Body of pancreas (tissue), 4 donors: ENCODE results near the gene DIRAS2. TPM values are rescaled to one million over a fixed set of nuclear protein-coding genes. Genes with fewer than 3 reads are reported as not detected.
A peak's percentile ranks its signal among the peaks of the same experiment; 100 is the strongest.

Experiments used
- ATAC-seq: fragments of 150-250 bp; one replicate; pipeline ENCODE4 v1.9.1; 2016
- DNase-seq, 4 donors: peaks; one replicate each; pipeline ENCODE4 v3.0.0-alpha.2; 2019
- H3K27ac ChIP-seq, 4 donors: fragments of 200-600 bp; sonication (generic); 1 replicate in 3 of 4; 2 replicates in 1 of 4; pipeline versions ENCODE4 v1.5.1 to v1.6.1; 2016 to 2019; ENCODE audit warnings: mild to moderate bottlenecking in 1 of 4, mixed read lengths in 1 of 4, moderate library complexity in 1 of 4
- H3K27me3 ChIP-seq, 2 donors: fragments of 200-600 bp; sonication (generic); one replicate each; pipeline ENCODE4 v1.6.0; 2016; ENCODE audit warnings: mild to moderate bottlenecking in 1 of 2
- H3K36me3 ChIP-seq, 2 donors: fragments of 200-600 bp; sonication (generic); replicated peaks in 1 of 2; 2 replicates each; pipeline ENCODE4 v1.5.1; 2016; ENCODE audit warnings: low read depth in 2 of 2; ENCODE audit not compliant: insufficient read depth in 1 of 2
- H3K4me1 ChIP-seq: fragments of 200-600 bp; sonication (generic); one replicate; pipeline ENCODE4 v1.6.0; 2016
- H3K4me3 ChIP-seq, 2 donors: fragments of 200-600 bp; sonication (generic); 1 replicate in 1 of 2; 2 replicates in 1 of 2; pipeline ENCODE4 v1.5.1; 2016 to 2019
- H3K9me3 ChIP-seq, 3 donors: fragments of 200-600 bp; sonication (generic); 1 replicate in 2 of 3; 2 replicates in 1 of 3; pipeline ENCODE4 v1.5.1; 2016
- CTCF ChIP-seq, 7 experiments: fragments of 450-650 bp in 4 of 7; fragments of 200-600 bp in 3 of 7; sonication (generic) in 3 of 7; IDR thresholded peaks; one replicate each; pipeline ENCODE4 v1.5.1; 2016 to 2019; ENCODE audit warnings: antibody characterized with exemption in 7 of 7
- POLR2A ChIP-seq, 3 donors: fragments of 450-650 bp; IDR thresholded peaks; one replicate each; pipeline ENCODE4 v1.6.1; 2016; ENCODE audit warnings: antibody characterized with exemption in 3 of 3, mild to moderate bottlenecking in 2 of 3
- WGBS, 2 donors: methylation state at CpG; one replicate each; pipeline ENCODE4 v1.1.5; 2017; 5-methylcytosine and 5-hydroxymethylcytosine counted together
- intact Hi-C: fragments of 100-400 bp; cut with DNase I; formaldehyde crosslinking; loops from one replicate; pipeline ENCODE4 v1.15.1; 2023
- total RNA-seq, 2 donors: library from RNA; depleted of rRNA; stranded (reverse); fragments of >200 nt; gene quantifications; one replicate each; pipeline ENCODE4 v1.1.0, GENCODE V29; 2016

The DIRAS2 gene
- total RNA-seq, 2 donors from 2014 or later: 0.52 to 2.0 TPM

GRCh38 chr9:90645721-90646120 lies 3.1 kb upstream of the DIRAS2 start:
- ATAC-seq (no peak), DNase-seq (no peak)
- intact Hi-C loops: no loop called here
- no peak for TF ChIP-seq CTCF (IDR thresholded peaks at IDR 0.05)
- TF ChIP-seq POLR2A (IDR thresholded peaks at IDR 0.05): no peak
- Histone ChIP-seq H3K9me3 (peaks cover 0 to 7% (median 0%) of the 10 kb centered on the region in 3 donors), H3K4me1 (peaks cover 10% of the 10 kb centered on the region), H3K27me3 (no peaks in the 10 kb centered on the region), H3K27ac (no peak overlapping the region), H3K4me3 (no peak overlapping the region), H3K36me3 (no peaks in the 10 kb centered on the region)
- WGBS, 2 donors: 33 to 61% methylated on average over 1 of the region's 1 CpG

GRCh38 chr9:90641884-90642487 lies 638 bp downstream of the DIRAS2 start:
- ATAC-seq (no peak), DNase-seq (no peak)
- Histone ChIP-seq H3K27ac (peak overlapping the region; percentile 15 to 64 (median 54)), H3K36me3 (no peaks in the 10 kb centered on the region), H3K4me1 (peaks cover 10% of the 10 kb centered on the region), H3K4me3 (peak overlapping the region in 1 of 2 donors; percentile 10), H3K27me3 (no peaks in the 10 kb centered on the region), H3K9me3 (no peaks in the 10 kb centered on the region)
- WGBS, 2 donors: 10 to 11% methylated on average over 10 of the region's 10 CpGs
- intact Hi-C loops: no loop called here
- TF ChIP-seq POLR2A (IDR thresholded peaks at IDR 0.05) (no peak), CTCF (IDR thresholded peaks at IDR 0.05) (no peak)

GRCh38 chr9:90641086-90641485 lies 1.5 kb downstream of the DIRAS2 start:
- H3K36me3 ChIP-seq: no peaks in the 10 kb centered on the region
- no peaks in the 10 kb centered on the region for H3K9me3 ChIP-seq
- intact Hi-C loops: no loop called here
- ATAC-seq (no peak), DNase-seq (no peak)
- TF ChIP-seq CTCF (IDR thresholded peaks at IDR 0.05) (no peak), POLR2A (IDR thresholded peaks at IDR 0.05) (no peak)
- 35 to 47% methylated on average over 2 of the region's 2 CpGs for WGBS, 2 donors
- H3K4me1 ChIP-seq: peaks cover 10% of the 10 kb centered on the region
- H3K27ac ChIP-seq: no peak overlapping the region
- no peaks in the 10 kb centered on the region for H3K27me3 ChIP-seq
- H3K4me3 ChIP-seq: no peak overlapping the region

- TF ChIP-seq POLR2A (IDR thresholded peaks at IDR 0.05) (no peak), CTCF (IDR thresholded peaks at IDR 0.05) (no peak)
- ATAC-seq (no peak), DNase-seq (no peak)
- Histone ChIP-seq H3K4me1 (peaks cover 10% of the 10 kb centered on the region), H3K27ac (no peak overlapping the region), H3K27me3 (no peaks in the 10 kb centered on the region), H3K9me3 (no peaks in the 10 kb centered on the region), H3K4me3 (no peak overlapping the region), H3K36me3 (no peaks in the 10 kb centered on the region)
- WGBS, 2 donors: 72 to 73% methylated on average over 2 of the region's 2 CpGs
- intact Hi-C loops: no loop called here
These were observed 2.3 kb downstream of the DIRAS2 start for GRCh38 chr9:90640361-90640760.

GRCh38 chr9:90637626-90638025 lies 5.0 kb downstream of the DIRAS2 start:
- Histone ChIP-seq H3K36me3 (no peaks in the 10 kb centered on the region), H3K4me3 (no peak overlapping the region), H3K27me3 (no peaks in the 10 kb centered on the region), H3K9me3 (no peaks in the 10 kb centered on the region), H3K27ac (no peak overlapping the region), H3K4me1 (peaks cover 5% of the 10 kb centered on the region)
- intact Hi-C loops: no loop called here
- no peak for TF ChIP-seq CTCF (IDR thresholded peaks at IDR 0.05)
- no peak for TF ChIP-seq POLR2A (IDR thresholded peaks at IDR 0.05)
- no peak for DNase-seq
- 87 to 90% methylated on average over 7 of the region's 7 CpGs for WGBS, 2 donors
- no peak for ATAC-seq
